NT2/D1 (cell line): Measurements from ENCODE around the gene IRX3.

ENCODE experiments used
- YY1 ChIP-seq: IDR thresholded peaks from 2 replicates; pipeline ENCODE4 v1.6.1; 2011; ENCODE audit not compliant: insufficient read length, insufficient read depth
- ZNF274 ChIP-seq: IDR thresholded peaks from 2 replicates; pipeline ENCODE4 v1.6.1; 2011; ENCODE audit warnings: mild to moderate bottlenecking, low read depth, low read length

- no peak for TF ChIP-seq YY1
- TF ChIP-seq ZNF274: no peak
These were observed 15.9 kb downstream of the IRX3 start for GRCh38 chr16:54270711-54271110.
